ENCODE measurements around the gene FAM98A. TPM values are rescaled to one million over a fixed set of nuclear protein-coding genes. Genes with fewer than 3 reads are reported as not detected.

The FAM98A gene
- total RNA-seq, 1 experiment from 2014 or later = 47.7 TPM

- H3K9me3 Mint-ChIP-seq (ENCODE audit: low read depth, unreplicated experiment) = no peaks in the 10 kb centered on the region
- no TSS peak for BruUV-seq (replicated peaks)
- no peak for TF ChIP-seq CTCF (IDR thresholded peaks at IDR 0.05; ENCODE audit: unreplicated experiment)
- peaks cover 18% of the 10 kb centered on the region for H3K36me3 Mint-ChIP-seq (ENCODE audit: insufficient read depth, unreplicated experiment)
- no peak overlapping the region for H3K27ac Mint-ChIP-seq (ENCODE audit: unreplicated experiment)
- no peaks in the 10 kb centered on the region for H3K27me3 Mint-ChIP-seq (ENCODE audit: unreplicated experiment)
- CTCF ChIA-PET = no interaction called here
- no peak for DNase-seq
- H3K4me1 Mint-ChIP-seq (ENCODE audit: low read depth, unreplicated experiment) = peaks cover 9% of the 10 kb centered on the region
- intact Hi-C loops (cut with micrococcal nuclease; ENCODE audit: unreplicated experiment) = loop anchor here (5.0 kb wide), 1 partner anchor 123 kb away; the partner anchor contains the start of gene RASGRP3
- H3K4me3 Mint-ChIP-seq (ENCODE audit: low read depth, unreplicated experiment) = peak overlapping the region; percentile 94
These were observed 769 bp upstream of the FAM98A start for GRCh38 chr2:33599943-33600192.

- peak overlapping the region; percentile 94 for H3K4me3 Mint-ChIP-seq (ENCODE audit: low read depth, unreplicated experiment)
- H3K27me3 Mint-ChIP-seq (ENCODE audit: unreplicated experiment) = no peaks in the 10 kb centered on the region
- CTCF ChIA-PET = interaction anchor here (0.6 to 1.5 kb wide), 2 partner anchors 123 to 1124 kb away, joined by 3 to 4 read pairs; no protein-coding TSS in a partner anchor
- no TSS peak for BruUV-seq (replicated peaks)
- intact Hi-C loops (cut with micrococcal nuclease; ENCODE audit: unreplicated experiment) = loop anchor here (5.0 kb wide), 1 partner anchor 121 kb away; the partner anchor contains the start of gene RASGRP3
- no peaks in the 10 kb centered on the region for H3K9me3 Mint-ChIP-seq (ENCODE audit: low read depth, unreplicated experiment)
- peaks cover 9% of the 10 kb centered on the region for H3K4me1 Mint-ChIP-seq (ENCODE audit: low read depth, unreplicated experiment)
- peak; percentile 14 for DNase-seq
- H3K36me3 Mint-ChIP-seq (ENCODE audit: insufficient read depth, unreplicated experiment) = peaks cover 24% of the 10 kb centered on the region
- no peak for TF ChIP-seq CTCF (IDR thresholded peaks at IDR 0.05; ENCODE audit: unreplicated experiment)
- peak overlapping the region; percentile 75 for H3K27ac Mint-ChIP-seq (ENCODE audit: unreplicated experiment)
These were observed 431 bp downstream of the FAM98A start for GRCh38 chr2:33598561-33599174.

GRCh38 chr2:33597026-33597425 is 2.1 kb downstream of the FAM98A start:
- intact Hi-C loops (cut with micrococcal nuclease; ENCODE audit: unreplicated experiment) = loop anchor here (5.0 kb wide), 1 partner anchor 120 kb away; the partner anchor contains the start of gene RASGRP3
- H3K4me3 Mint-ChIP-seq (ENCODE audit: low read depth, unreplicated experiment) = no peak overlapping the region
- no peak overlapping the region for H3K27ac Mint-ChIP-seq (ENCODE audit: unreplicated experiment)
- CTCF ChIA-PET = no interaction called here
- no TSS peak for BruUV-seq (replicated peaks)
- no peak for TF ChIP-seq CTCF (IDR thresholded peaks at IDR 0.05; ENCODE audit: unreplicated experiment)
- no peak for DNase-seq
- peaks cover 9% of the 10 kb centered on the region for H3K4me1 Mint-ChIP-seq (ENCODE audit: low read depth, unreplicated experiment)
- H3K27me3 Mint-ChIP-seq (ENCODE audit: unreplicated experiment) = no peaks in the 10 kb centered on the region
- peaks cover 30% of the 10 kb centered on the region for H3K36me3 Mint-ChIP-seq (ENCODE audit: insufficient read depth, unreplicated experiment)
- no peaks in the 10 kb centered on the region for H3K9me3 Mint-ChIP-seq (ENCODE audit: low read depth, unreplicated experiment)

GRCh38 chr2:33595385-33595784 is 3.7 kb downstream of the FAM98A start:
- H3K27ac Mint-ChIP-seq (ENCODE audit: unreplicated experiment) = no peak overlapping the region
- H3K27me3 Mint-ChIP-seq (ENCODE audit: unreplicated experiment) = no peaks in the 10 kb centered on the region
- no peak for DNase-seq
- no peak overlapping the region for H3K4me3 Mint-ChIP-seq (ENCODE audit: low read depth, unreplicated experiment)
- no peak for TF ChIP-seq CTCF (IDR thresholded peaks at IDR 0.05; ENCODE audit: unreplicated experiment)
- BruUV-seq (replicated peaks) = no TSS peak
- CTCF ChIA-PET = no interaction called here
- peaks cover 9% of the 10 kb centered on the region for H3K4me1 Mint-ChIP-seq (ENCODE audit: low read depth, unreplicated experiment)
- intact Hi-C loops (cut with micrococcal nuclease; ENCODE audit: unreplicated experiment) = loop anchor here (5.0 kb wide), 1 partner anchor 118 kb away; the partner anchor contains the start of gene RASGRP3
- no peaks in the 10 kb centered on the region for H3K9me3 Mint-ChIP-seq (ENCODE audit: low read depth, unreplicated experiment)
- H3K36me3 Mint-ChIP-seq (ENCODE audit: insufficient read depth, unreplicated experiment) = peaks cover 30% of the 10 kb centered on the region
